ENCODE measurements around the gene USP35. TPM values are rescaled to one million over a fixed set of nuclear protein-coding genes. Genes with fewer than 3 reads are reported as not detected.

The USP35 gene
- total and polyA plus RNA-seq, 5 donors from 2014 or later = 0.11 to 15.0 (median 0.52) TPM

- Histone ChIP-seq H3K27me3 (ENCODE audit: control insufficient read depth, insufficient read depth, low read length) (no peaks in the 10 kb centered on the region), H3K4me1 (ENCODE audit: control insufficient read depth, insufficient read depth, low read length, poor library complexity, severe bottlenecking) (peaks cover 3% of the 10 kb centered on the region), H3K36me3 (ENCODE audit: control insufficient read depth, insufficient read depth, low read length) (peaks cover 9% of the 10 kb centered on the region), H3K9me3 (ENCODE audit: control insufficient read depth in 2 of 2, low read length in 2 of 2) (no peaks in the 10 kb centered on the region), H3K4me3 (ENCODE audit: low read depth, low read length) (no peak overlapping the region), H3K27ac (ENCODE audit: insufficient read depth, low read length, poor library complexity, severe bottlenecking) (no peak overlapping the region)
- H3K4me1 Mint-ChIP-seq = peaks cover 0 to 31% (median 15%) of the 10 kb centered on the region in 4 donors
- peaks cover 0 to 1% (median 0%) of the 10 kb centered on the region in 7 donors for H3K9me3 Mint-ChIP-seq
- ATAC-seq (ENCODE audit: low read depth in 2 of 2) = no peak
- H3K4me3 Mint-ChIP-seq = no peak overlapping the region
- DNase-seq = no peak
- no peaks in the 10 kb centered on the region for H3K27me3 Mint-ChIP-seq
- peak overlapping the region in 2 of 3 donors; percentile 86 to 95 for H3K27ac Mint-ChIP-seq
- peaks cover 32% of the 10 kb centered on the region for H3K36me3 Mint-ChIP-seq
These were observed 19.8 kb downstream of the USP35 start for GRCh38 chr11:78208257-78209165.

- H3K36me3 Mint-ChIP-seq = peaks cover 32% of the 10 kb centered on the region
- DNase-seq (no peak), ATAC-seq (ENCODE audit: low read depth in 2 of 2) (no peak)
- Histone ChIP-seq H3K27ac (ENCODE audit: insufficient read depth, low read length, poor library complexity, severe bottlenecking) (no peak overlapping the region), H3K9me3 (ENCODE audit: control insufficient read depth in 2 of 2, low read length in 2 of 2) (no peaks in the 10 kb centered on the region), H3K4me3 (ENCODE audit: low read depth, low read length) (no peak overlapping the region), H3K27me3 (ENCODE audit: control insufficient read depth, insufficient read depth, low read length) (no peaks in the 10 kb centered on the region), H3K36me3 (ENCODE audit: control insufficient read depth, insufficient read depth, low read length) (peaks cover 15% of the 10 kb centered on the region), H3K4me1 (ENCODE audit: control insufficient read depth, insufficient read depth, low read length, poor library complexity, severe bottlenecking) (no peaks in the 10 kb centered on the region)
- peaks cover 0 to 25% (median 13%) of the 10 kb centered on the region in 4 donors for H3K4me1 Mint-ChIP-seq
- no peaks in the 10 kb centered on the region for H3K27me3 Mint-ChIP-seq
- H3K9me3 Mint-ChIP-seq = peaks cover 0 to 1% (median 0%) of the 10 kb centered on the region in 7 donors
- H3K4me3 Mint-ChIP-seq = no peak overlapping the region
- H3K27ac Mint-ChIP-seq = peak overlapping the region in 2 of 3 donors; percentile 63 to 86
These were observed 20.8 kb downstream of the USP35 start for GRCh38 chr11:78209478-78209877.

GRCh38 chr11:78210000-78210608 is 21.4 kb downstream of the USP35 start:
- DNase-seq = no peak
- H3K9me3 Mint-ChIP-seq = peaks cover 0 to 1% (median 0%) of the 10 kb centered on the region in 7 donors
- H3K27ac Mint-ChIP-seq = peak overlapping the region in 2 of 3 donors; percentile 6 to 63
- Histone ChIP-seq H3K27me3 (ENCODE audit: control insufficient read depth, insufficient read depth, low read length) (no peaks in the 10 kb centered on the region), H3K27ac (ENCODE audit: insufficient read depth, low read length, poor library complexity, severe bottlenecking) (no peak overlapping the region), H3K4me1 (ENCODE audit: control insufficient read depth, insufficient read depth, low read length, poor library complexity, severe bottlenecking) (no peaks in the 10 kb centered on the region), H3K4me3 (ENCODE audit: low read depth, low read length) (no peak overlapping the region), H3K36me3 (ENCODE audit: control insufficient read depth, insufficient read depth, low read length) (peaks cover 21% of the 10 kb centered on the region), H3K9me3 (ENCODE audit: control insufficient read depth in 2 of 2, low read length in 2 of 2) (no peaks in the 10 kb centered on the region)
- H3K4me1 Mint-ChIP-seq = peaks cover 0 to 19% (median 8%) of the 10 kb centered on the region in 4 donors
- H3K4me3 Mint-ChIP-seq = no peak overlapping the region
- ATAC-seq (ENCODE audit: low read depth in 2 of 2) = no peak
- peaks cover 32% of the 10 kb centered on the region for H3K36me3 Mint-ChIP-seq
- no peaks in the 10 kb centered on the region for H3K27me3 Mint-ChIP-seq

GRCh38 chr11:78211565-78211964 is 22.8 kb downstream of the USP35 start:
- Mint-ChIP-seq H3K4me3 (no peak overlapping the region), H3K27me3 (no peaks in the 10 kb centered on the region), H3K36me3 (peaks cover 32% of the 10 kb centered on the region), H3K27ac (no peak overlapping the region), H3K9me3 (peaks cover 0 to 1% (median 0%) of the 10 kb centered on the region in 7 donors), H3K4me1 (peaks cover 0 to 16% (median 6%) of the 10 kb centered on the region in 4 donors)
- Histone ChIP-seq H3K4me3 (ENCODE audit: low read depth, low read length) (no peak overlapping the region), H3K27me3 (ENCODE audit: control insufficient read depth, insufficient read depth, low read length) (no peaks in the 10 kb centered on the region), H3K27ac (ENCODE audit: insufficient read depth, low read length, poor library complexity, severe bottlenecking) (no peak overlapping the region), H3K36me3 (ENCODE audit: control insufficient read depth, insufficient read depth, low read length) (peaks cover 21% of the 10 kb centered on the region), H3K4me1 (ENCODE audit: control insufficient read depth, insufficient read depth, low read length, poor library complexity, severe bottlenecking) (no peaks in the 10 kb centered on the region), H3K9me3 (ENCODE audit: control insufficient read depth in 2 of 2, low read length in 2 of 2) (no peaks in the 10 kb centered on the region)
- ATAC-seq (ENCODE audit: low read depth in 2 of 2) = no peak
- DNase-seq = no peak

GRCh38 chr11:78212586-78213371 is 24.1 kb downstream of the USP35 start:
- Histone ChIP-seq H3K4me3 (ENCODE audit: low read depth, low read length) (no peak overlapping the region), H3K9me3 (ENCODE audit: control insufficient read depth in 2 of 2, low read length in 2 of 2) (no peaks in the 10 kb centered on the region), H3K27me3 (ENCODE audit: control insufficient read depth, insufficient read depth, low read length) (no peaks in the 10 kb centered on the region), H3K27ac (ENCODE audit: insufficient read depth, low read length, poor library complexity, severe bottlenecking) (no peak overlapping the region), H3K36me3 (ENCODE audit: control insufficient read depth, insufficient read depth, low read length) (peaks cover 21% of the 10 kb centered on the region), H3K4me1 (ENCODE audit: control insufficient read depth, insufficient read depth, low read length, poor library complexity, severe bottlenecking) (no peaks in the 10 kb centered on the region)
- H3K9me3 Mint-ChIP-seq = peaks cover 0 to 1% (median 0%) of the 10 kb centered on the region in 7 donors
- H3K4me1 Mint-ChIP-seq = peaks cover 0 to 19% (median 7%) of the 10 kb centered on the region in 4 donors
- no peak overlapping the region for H3K27ac Mint-ChIP-seq
- ATAC-seq (ENCODE audit: low read depth in 2 of 2) (no peak), DNase-seq (no peak)
- H3K4me3 Mint-ChIP-seq = no peak overlapping the region
- H3K27me3 Mint-ChIP-seq = no peaks in the 10 kb centered on the region
- H3K36me3 Mint-ChIP-seq = peaks cover 36% of the 10 kb centered on the region

- H3K27ac Mint-ChIP-seq = peak overlapping the region in 1 of 3 donors; percentile 8
- H3K4me1 Mint-ChIP-seq = peaks cover 0 to 16% (median 7%) of the 10 kb centered on the region in 4 donors
- H3K4me1 ChIP-seq (ENCODE audit: control insufficient read depth, insufficient read depth, low read length, poor library complexity, severe bottlenecking) = no peaks in the 10 kb centered on the region
- H3K4me3 Mint-ChIP-seq = no peak overlapping the region
- peaks cover 32% of the 10 kb centered on the region for H3K36me3 Mint-ChIP-seq
- H3K4me3 ChIP-seq (ENCODE audit: low read depth, low read length) = no peak overlapping the region
- no peak for ATAC-seq (ENCODE audit: low read depth in 2 of 2)
- H3K36me3 ChIP-seq (ENCODE audit: control insufficient read depth, insufficient read depth, low read length) = peaks cover 21% of the 10 kb centered on the region
- H3K9me3 Mint-ChIP-seq = peaks cover 0 to 1% (median 0%) of the 10 kb centered on the region in 7 donors
- H3K27me3 ChIP-seq (ENCODE audit: control insufficient read depth, insufficient read depth, low read length) = no peaks in the 10 kb centered on the region
- H3K27me3 Mint-ChIP-seq = no peaks in the 10 kb centered on the region
- no peaks in the 10 kb centered on the region for H3K9me3 ChIP-seq (ENCODE audit: control insufficient read depth in 2 of 2, low read length in 2 of 2)
- no peak overlapping the region for H3K27ac ChIP-seq (ENCODE audit: insufficient read depth, low read length, poor library complexity, severe bottlenecking)
- no peak for DNase-seq
These were observed 25.0 kb downstream of the USP35 start for GRCh38 chr11:78213526-78214330.
